SU-DHL-6 (cell line): Measurements from ENCODE around the gene ZNF613.

Experiments
- EZH2phosphoT487 ChIP-seq: fragments of 200-600 bp; sonication (generic), shearing (Covaris generic); conservative IDR thresholded peaks from 2 replicates; pipeline ENCODE4 v1.6.1; 2018; ENCODE audit warnings: mild to moderate bottlenecking, antibody characterized with exemption, low read length, moderate library complexity, mixed read lengths
- TF ChIP-seq, protein P1 (sequence below): fragments of 200-600 bp; sonication (generic); IDR thresholded peaks from one replicate; pipeline ENCODE4 v1.5.1; 2017; ENCODE audit warnings: antibody characterized with exemption, mild to moderate bottlenecking, low read length, moderate library complexity; ENCODE audit not compliant: insufficient read depth, poor library complexity, severe bottlenecking

- TF ChIP-seq, protein P1, sequence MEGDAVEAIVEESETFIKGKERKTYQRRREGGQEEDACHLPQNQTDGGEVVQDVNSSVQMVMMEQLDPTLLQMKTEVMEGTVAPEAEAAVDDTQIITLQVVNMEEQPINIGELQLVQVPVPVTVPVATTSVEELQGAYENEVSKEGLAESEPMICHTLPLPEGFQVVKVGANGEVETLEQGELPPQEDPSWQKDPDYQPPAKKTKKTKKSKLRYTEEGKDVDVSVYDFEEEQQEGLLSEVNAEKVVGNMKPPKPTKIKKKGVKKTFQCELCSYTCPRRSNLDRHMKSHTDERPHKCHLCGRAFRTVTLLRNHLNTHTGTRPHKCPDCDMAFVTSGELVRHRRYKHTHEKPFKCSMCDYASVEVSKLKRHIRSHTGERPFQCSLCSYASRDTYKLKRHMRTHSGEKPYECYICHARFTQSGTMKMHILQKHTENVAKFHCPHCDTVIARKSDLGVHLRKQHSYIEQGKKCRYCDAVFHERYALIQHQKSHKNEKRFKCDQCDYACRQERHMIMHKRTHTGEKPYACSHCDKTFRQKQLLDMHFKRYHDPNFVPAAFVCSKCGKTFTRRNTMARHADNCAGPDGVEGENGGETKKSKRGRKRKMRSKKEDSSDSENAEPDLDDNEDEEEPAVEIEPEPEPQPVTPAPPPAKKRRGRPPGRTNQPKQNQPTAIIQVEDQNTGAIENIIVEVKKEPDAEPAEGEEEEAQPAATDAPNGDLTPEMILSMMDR, result no peak
- no peak for TF ChIP-seq EZH2phosphoT487
Observed at GRCh38 chr19:51931921-51932320, 4.6 kb downstream of the ZNF613 start.
